Measurements from ENCODE around the gene HLA-DQA1.
"Not testable (repeated sequence)": the region's sequence is repeated elsewhere in the genome, so short reads cannot be mapped to it uniquely, and the experiment has no call there.

HLA-DQA1 gene

DNA sequence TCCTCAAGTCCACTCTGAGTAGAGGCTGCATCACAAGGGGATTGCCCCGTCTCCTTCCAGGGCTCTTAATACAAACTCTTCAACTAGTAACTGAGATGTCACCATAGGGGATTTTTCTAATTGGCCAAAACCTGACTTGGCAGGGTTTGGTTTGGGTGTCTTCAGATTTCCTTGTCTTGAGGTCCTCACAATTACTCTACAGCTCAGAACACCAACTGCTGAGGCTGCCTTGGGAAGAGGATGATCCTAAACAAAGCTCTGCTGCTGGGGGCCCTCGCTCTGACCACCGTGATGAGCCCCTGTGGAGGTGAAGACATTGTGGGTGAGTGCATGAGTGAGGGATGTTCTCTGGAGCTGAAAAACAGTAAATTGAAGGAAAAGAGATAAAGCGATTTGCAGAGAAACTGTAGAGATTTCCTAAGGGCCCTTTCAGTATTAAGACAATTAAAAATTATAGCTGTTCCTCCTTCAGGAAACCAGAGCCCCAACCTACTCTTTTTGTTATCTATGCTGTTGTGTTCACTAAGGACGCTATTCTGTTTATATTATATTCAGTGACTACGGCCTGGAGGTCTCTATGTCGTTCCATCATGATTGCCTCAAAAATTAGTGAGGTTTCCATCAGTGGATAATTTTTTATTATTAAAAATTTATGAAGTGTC is at the start of gene HLA-DQA1:
Gene HLA-DQA1, plus strand, starts transcription at position 188 of the 662 bp plus-strand sequence. Its CDS starts 53 bp downstream, at position 241.
- DNase-seq (ENCODE audit: extremely low read depth in 1 of 2, low read depth in 1 of 2), result no peak

DNA sequence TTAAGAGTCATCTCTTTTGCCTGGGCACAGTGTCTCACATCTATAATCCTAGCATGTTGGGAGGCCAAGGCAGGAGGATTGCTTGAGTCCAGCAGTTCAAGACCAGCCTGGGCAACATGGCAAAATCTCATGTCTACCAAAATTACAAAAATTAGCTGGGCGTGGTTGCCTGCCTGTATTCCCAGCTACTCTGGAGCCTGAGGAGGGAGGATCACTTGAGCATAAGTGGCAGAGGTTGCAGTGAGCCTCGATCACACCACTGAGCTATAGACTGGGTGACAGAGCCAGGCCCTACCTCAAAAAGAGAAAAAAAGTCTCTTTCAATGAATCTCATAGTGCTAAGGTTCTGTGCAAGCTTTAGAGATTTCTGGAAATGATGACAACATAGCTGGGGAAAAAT is 49.0 kb upstream of the HLA-DQA1 start:
- DNase-seq (ENCODE audit: extremely low read depth in 1 of 2, low read depth in 1 of 2), result no peak

DNA sequence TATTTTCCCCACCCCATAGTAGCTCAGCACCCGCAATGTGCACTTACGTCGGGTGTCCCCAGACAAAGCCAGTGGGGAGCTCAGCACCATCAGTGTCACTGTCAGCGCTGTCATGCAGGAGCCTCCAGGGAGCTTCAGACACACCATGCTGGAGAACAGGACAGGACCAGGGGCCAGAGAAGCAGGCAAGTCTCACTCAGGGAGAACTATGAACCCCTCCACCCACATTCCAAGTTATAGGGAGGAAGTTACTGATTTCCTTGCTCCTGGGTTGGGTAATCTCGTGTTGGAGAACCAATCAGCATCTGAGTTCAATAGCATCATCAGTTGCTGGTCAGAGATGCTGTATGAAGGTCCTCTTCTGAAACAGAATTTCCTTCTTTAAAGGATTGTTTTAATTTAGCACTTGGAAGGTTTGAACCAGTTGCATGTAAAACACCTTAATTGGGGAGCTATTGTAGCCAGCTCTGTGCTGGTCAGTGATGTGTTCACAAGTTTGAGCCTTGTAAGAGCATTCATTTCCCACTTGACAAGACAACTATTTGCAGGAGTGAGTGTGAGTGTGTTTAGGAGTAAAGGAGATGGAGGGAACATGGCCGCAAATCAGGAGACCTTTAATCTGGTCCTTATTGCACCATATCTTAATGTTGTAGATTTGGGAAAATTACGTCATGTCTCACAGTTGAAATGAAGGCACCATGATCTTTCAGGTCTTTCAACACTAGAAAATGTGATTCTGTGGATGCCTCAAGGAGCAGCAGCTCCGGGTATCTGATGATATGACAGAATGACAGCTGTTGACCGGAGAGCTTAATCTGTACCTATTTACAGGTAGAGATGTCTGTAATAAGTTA is 47.4 kb upstream of the HLA-DQA1 start, which contains the start of gene HLA-DRB1:
Gene HLA-DRB1, minus strand, starts transcription at position 253 of the 854 bp plus-strand sequence. Its CDS starts 106 bp downstream, at position 147.
- DNase-seq (ENCODE audit: extremely low read depth in 1 of 2, low read depth in 1 of 2), result no peak

DNA sequence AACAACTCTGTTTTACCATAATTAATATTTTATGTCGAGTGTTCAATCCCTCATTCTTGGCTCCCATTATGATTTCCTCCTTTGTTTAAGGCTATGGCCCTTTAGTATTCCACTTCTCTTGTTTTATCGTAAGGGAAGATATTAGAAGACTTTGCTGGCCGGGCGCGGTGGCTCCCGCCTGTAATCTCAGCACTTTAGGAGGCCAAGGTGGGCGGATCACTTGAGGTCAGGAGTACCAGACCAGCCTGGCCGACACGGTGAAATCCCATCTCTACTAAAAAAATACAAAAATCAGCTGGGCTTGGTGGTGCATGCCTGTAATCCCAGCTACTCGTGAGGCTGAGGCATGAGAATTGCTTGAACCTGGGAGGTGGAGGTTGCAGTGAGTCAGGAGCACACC is 46.5 kb upstream of the HLA-DQA1 start:
- not testable (repeated sequence) for DNase-seq (ENCODE audit: extremely low read depth in 1 of 2, low read depth in 1 of 2)

DNA sequence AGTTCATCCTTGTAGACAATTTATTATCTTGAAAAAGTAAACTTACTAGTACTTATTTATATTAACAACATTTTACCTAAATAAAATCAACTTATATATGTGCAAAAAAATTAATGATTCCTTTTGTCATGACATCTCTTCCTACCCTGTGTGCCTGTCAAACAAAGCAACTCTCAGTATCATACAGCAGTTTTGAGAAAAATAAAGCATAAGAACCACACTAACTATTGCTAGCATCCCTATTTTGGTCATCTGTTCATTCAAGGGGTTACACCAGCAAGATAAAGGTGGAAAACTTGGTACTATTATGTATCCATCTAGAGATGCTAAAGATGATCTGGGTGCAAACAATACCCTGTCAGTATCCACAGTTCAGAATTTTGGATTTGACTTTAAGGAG is 40.2 kb upstream of the HLA-DQA1 start:
- DNase-seq (ENCODE audit: extremely low read depth in 1 of 2, low read depth in 1 of 2), result no peak

DNA sequence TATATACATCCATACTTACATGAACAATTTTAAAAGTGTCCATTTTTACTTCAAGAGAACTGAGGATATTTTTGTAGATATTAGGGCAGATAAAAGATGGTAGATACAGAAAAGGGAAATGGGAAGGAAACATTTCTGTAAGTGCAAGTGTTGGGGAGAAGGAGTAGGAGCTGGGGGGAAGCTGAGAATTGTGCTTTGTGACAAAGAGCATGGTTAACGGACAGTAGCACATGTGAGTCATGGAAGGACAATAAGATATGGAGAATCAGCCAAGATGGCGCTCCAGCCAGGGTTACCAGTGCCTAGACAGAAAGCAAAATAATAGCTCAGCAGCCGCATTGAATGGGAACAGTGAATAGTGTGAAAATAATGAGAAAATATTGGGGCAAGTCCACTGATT is 34.8 kb upstream of the HLA-DQA1 start:
- DNase-seq (ENCODE audit: extremely low read depth in 1 of 2, low read depth in 1 of 2), result no peak

DNA sequence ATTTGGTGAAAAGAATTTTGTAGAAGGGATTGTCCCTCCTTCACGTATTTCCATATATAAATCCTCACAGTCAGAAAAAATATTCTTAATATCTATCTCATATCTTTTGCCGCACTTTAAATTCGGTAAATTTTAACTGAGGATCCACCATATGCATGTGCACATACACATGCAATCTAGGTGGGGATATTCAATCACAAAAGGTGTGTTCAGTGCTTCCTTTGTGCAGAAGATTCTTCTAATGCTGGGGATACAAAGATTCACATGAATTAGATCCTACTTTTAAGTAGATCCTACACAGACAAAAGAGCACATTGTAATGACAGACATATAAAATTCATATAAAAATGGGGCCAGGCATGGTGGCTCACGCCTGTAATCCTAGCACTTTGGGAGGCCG is 34.0 kb upstream of the HLA-DQA1 start:
- no peak for DNase-seq (ENCODE audit: extremely low read depth in 1 of 2, low read depth in 1 of 2)

DNA sequence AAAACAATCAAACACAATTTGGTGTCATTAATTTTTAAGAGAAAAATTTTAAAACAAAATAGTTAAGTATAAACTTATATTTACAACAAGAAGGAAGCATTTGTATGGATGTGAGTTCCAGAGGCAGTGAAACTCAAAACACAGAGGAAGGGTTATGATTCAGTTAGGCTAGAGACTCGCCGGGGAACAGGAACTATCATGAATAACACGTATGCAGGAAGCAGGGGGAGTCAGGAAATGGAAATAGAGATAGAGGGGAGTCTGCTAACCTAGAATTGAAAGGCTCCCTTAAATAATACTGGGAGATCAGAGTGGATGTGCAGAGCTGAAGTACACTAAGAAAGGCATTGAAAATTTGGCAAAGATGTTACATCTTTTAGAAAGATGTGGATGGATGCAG is 33.3 kb upstream of the HLA-DQA1 start:
- DNase-seq (ENCODE audit: extremely low read depth in 1 of 2, low read depth in 1 of 2), result no peak

DNA sequence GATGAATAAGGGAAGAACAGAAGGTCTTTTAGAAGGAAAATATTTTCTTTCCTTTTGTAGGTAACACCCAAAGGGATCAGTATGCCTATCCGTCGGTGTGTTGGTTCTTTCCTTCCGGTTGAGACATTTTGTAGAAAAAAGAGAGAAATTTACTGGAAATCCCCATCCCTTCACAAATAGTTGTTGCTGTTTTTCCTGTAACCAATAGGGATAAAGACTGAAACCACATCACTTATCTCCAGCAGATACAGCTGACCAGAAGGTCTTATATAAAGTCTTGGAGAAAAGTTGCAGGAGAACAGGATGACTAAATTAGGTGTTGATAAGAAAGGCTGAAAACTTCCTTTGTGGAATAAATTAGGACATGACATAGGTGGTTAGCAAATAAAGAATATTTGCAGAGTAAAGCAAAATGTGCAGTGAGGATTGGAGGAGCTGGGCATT is 32.8 kb upstream of the HLA-DQA1 start:
- DNase-seq (ENCODE audit: extremely low read depth in 1 of 2, low read depth in 1 of 2), result no peak

DNA sequence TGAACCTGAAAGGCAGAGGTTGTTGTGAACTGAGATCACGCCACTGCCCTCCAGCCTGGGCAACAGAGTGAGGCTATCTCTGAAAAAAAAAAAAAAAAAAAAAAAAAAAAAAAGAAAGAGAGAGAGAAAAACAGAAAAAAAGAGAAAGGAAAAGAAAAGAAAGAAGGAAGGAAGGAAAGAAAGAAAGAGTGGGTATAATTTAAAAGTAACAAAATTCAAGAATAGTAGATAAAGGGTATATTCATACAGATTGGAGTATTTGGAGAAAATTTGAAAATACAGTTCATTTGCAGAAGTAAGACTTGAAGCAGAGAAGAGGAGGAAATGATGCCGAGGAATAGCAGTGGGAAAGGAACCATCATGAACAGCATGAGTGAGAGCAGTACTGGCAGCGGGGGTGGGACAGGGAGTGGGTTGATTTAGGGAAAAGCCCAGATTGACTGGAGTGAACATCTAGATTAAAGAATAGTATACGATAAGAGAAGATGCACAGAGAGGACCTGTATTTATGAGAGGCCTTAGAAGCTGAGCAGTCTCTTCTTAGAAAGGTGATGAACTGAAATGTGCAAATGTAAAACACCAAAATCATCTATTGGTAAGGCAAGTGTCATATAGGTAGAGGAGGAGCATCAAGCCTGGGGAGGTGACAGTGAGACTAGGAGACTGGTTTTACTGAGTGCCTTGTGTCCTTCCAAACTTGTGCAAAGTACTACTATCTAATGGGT is 29.8 kb upstream of the HLA-DQA1 start:
- no peak for DNase-seq (ENCODE audit: extremely low read depth in 1 of 2, low read depth in 1 of 2)

DNA sequence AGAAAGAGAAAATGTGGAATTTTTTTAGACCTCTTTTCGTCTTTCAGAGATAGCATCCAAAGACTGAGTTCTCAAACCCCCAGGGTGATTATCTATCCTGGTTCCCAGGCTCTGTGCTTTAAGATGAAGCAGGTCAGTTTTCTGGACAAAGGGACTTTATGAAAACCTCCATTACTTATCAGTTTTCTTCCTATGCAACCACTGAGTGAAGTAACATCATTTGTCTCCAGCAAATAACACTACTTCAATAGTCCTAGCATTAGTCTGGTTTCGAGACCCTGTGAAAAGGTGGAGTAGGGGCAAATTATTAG is 29.3 kb upstream of the HLA-DQA1 start:
- DNase-seq (ENCODE audit: extremely low read depth in 1 of 2, low read depth in 1 of 2), result no peak

DNA sequence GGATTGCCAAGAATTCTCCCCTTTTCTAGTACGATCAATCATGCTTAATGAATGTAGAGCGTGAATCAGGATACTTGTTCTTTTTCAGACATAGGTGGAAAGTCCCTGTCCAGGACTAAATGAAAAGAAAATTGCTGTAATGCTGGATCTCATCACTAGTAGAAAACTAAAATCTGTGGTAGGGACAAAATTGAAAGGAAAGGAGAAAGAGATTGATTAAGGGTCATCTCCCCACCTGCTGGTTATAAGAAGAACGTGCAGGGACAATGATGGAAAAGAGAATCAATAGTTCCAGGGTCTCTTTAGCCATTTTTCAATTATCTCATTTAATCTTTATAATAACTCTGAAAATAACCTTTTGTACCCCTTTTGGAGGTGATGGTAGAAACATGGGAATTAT is 28.8 kb upstream of the HLA-DQA1 start:
- DNase-seq (ENCODE audit: extremely low read depth in 1 of 2, low read depth in 1 of 2), result no peak

DNA sequence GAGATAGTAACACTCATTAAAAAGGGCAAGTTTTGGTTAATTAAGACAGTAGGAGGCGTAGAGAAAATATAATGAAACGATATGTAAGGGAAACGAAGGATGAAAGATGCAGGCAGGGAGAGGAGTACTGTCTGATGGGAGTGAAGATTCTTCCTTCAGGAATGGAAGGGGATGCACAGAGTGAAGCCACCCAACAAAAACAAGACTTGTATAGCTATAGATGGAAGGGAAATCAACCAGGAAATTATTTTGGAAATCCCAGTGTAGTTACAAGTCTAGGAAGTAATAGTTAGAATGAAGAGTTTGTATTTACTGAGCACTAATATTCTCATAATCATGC is 27.8 kb upstream of the HLA-DQA1 start:
- DNase-seq (ENCODE audit: extremely low read depth in 1 of 2, low read depth in 1 of 2), result no peak

DNA sequence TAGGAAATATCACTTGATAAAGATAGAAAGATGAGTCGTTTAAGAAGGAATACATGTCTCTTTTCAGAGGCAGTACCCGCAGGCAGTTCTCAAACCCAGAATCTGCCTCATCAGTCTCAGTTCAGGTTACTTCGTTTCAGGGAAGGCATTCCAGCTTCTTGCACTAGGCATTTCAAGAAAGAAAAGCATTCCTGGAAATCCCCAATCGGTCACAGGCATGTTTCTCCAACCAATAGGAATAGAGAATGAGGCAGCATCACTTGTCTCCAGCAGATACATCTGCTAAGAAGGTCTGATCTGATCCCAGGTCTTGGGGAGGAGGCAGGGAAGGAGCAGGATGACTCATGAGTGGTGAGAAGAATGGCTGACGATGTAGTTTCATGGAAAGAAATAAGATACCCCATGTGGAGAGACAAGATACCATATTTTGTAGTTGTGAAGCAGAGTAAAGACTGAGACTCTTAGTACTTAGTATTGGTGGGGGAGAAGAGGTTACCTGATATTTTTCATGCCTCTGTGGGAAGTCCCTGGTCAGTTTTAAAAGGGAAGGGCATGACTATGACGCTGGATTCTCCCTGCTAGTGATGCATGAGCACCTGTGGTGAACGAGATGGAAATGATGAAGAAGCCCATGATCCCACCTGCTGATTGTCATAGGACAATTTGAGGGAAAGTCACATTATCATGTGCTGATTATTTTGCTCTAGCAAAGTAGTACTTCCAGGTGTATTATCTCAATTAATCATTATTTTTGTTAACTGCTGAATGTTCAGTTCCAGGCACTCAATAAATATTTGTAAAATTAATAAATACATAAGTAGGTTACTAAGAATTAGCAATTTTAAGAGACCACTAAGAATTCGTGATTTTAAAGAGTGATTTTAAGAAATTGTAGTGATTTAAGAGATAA is 27.2 kb upstream of the HLA-DQA1 start:
- DNase-seq (ENCODE audit: extremely low read depth in 1 of 2, low read depth in 1 of 2), result peak in 1 of 2 donors; percentile 40

DNA sequence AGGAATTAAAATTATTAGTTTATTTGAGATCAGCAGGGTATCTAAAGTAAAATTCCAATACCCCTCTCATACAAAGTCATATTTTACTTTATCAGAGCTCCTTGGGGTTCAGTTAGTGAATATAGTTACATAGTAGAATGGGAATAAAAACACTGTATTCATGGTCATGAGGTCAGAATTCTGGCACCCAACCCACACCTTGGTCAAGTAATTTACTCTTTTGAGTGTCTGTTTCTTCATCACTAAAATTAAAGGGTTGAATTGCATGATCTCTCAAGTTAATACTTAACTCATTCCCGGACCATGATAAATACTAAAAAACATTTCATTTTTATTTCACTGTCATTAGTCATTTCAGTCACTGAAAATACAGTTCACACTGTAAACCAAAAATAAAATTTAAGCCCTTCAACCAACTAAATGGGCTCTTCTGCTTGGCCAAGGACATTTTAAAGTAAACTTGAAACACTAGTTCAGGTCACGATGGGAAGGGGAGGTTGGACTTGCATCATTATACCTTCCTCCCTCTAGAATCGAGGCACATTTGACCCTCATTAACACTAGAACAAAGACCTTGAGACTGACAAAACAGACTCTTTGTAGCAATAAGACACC is 26.4 kb upstream of the HLA-DQA1 start:
- no peak for DNase-seq (ENCODE audit: extremely low read depth in 1 of 2, low read depth in 1 of 2)

DNA sequence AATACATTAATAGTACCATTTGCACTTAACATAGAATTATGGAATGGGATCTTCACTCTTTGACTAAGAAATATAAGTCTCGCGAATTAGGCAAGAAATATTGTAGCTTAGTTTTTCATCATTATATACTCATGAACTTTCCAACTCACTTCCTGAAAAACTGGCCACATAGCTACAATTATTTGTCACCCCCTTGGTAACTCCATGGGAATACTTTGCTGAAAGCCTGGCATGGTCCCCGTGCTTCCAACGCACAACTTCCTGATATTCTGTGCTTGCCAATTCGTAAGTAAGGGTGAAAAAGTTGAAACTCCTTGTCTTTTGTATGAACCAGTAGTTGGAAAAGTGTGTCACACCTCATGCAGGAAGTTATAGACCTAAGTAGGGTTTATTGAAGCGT is 23.7 kb upstream of the HLA-DQA1 start:
- DNase-seq (ENCODE audit: extremely low read depth in 1 of 2, low read depth in 1 of 2), result no peak

DNA sequence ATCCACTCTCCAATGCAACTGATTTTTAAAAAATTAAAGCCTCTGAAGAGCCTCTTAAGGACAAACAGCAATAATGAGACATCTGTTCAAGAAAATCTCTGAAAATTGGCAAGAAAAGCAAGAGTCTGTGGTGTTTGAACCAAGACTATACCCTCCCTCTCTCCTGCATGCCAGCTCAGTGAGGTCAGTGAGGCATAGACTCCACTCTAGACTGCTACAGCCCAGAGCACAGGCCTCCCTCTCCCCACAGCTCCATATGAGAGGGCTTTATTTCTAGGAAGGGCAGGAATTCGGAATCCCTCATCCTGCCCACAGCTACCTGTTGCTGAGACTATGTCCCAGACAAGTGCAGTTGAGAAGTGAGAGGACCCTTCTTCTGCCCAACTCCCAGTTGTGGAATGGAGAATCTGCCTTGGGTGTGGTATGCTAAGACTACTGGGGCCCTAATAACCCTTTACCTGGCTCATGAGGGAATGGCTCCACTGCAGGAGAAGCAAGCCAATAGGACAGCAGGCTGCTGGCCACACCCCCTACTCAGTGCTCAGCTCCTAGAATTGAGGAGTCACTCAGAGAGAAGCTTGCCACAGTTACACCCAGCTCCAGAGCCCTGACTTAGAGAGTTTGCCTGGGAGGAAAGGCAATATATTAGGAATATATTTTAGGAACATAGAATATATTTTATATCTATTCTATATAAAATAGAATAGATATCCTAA is 22.7 kb upstream of the HLA-DQA1 start:
- no peak for DNase-seq (ENCODE audit: extremely low read depth in 1 of 2, low read depth in 1 of 2)

DNA sequence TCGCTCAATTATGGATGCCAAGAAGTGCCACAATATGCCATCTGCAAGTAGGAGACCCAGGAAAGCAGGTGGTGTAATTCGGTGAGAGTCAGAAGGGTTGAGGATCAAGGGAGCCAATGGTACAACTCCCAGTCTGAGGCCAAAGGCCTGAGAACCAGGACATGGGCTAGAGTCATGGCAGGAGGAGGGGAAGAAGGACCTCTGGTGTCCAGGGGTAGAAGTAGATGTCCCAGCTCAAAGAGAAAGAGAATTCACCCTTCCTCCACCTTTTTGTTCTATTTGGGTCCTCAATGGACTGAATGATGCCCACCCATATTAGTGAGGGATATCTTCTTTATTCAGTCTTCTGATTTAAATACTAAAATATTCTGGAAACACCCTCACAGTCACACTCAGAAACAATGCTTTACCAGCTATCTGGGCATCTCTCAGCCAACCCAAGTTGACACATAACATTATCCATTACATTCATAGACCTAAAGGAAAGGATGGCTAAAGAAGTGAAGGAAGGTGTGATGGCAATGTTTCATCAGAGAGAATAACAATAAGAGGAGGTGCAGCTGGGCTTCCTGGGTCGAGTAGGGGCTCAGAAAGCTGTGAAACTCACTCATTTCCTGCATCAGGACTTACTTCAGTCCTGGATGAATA is 21.2 kb upstream of the HLA-DQA1 start:
- no peak for DNase-seq (ENCODE audit: extremely low read depth in 1 of 2, low read depth in 1 of 2)

DNA sequence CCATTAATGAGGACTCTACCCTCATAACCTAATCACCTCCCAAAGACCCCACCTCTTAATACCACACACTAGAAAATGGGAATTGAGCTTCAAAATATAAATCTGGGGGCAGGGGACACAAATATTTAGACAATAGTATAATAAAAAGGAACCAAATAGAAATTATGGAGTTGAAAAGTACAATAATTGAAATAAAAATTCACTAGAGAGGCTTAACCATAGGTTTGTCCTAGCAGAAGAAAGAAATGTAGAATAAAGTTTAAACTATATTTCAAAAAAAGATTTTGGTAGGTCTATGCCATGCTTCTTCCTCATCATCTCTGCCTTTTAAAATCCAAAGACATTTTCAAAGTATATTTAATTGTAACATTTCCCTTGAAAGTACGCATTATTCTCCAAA is 19.5 kb upstream of the HLA-DQA1 start:
- DNase-seq (ENCODE audit: extremely low read depth in 1 of 2, low read depth in 1 of 2), result no peak

All from activated CD8-positive, alpha-beta memory T cell treated with anti-CD3 and anti-CD28 coated beads for 1 hour (primary cell).